CD14-positive monocyte (primary cell): Measurements from ENCODE around the gene TMEM117. TPM values are rescaled to one million over a fixed set of nuclear protein-coding genes. Genes with fewer than 3 reads are reported as not detected.

Source experiments
- DNase-seq, 3 donors: peaks; one replicate each; pipeline ENCODE4 v3.0.0-alpha.2; 2011 to 2022
- H2AFZ ChIP-seq: 2 replicates; pipeline ENCODE4 v1.6.0; 2012; ENCODE audit warnings: mild to moderate bottlenecking, low read depth, low read length, inconsistent platforms; ENCODE audit not compliant: insufficient read depth, poor library complexity, severe bottlenecking
- H3K27ac ChIP-seq, 2 donors: 1 replicate in 1 of 2; 2 replicates in 1 of 2; pipeline ENCODE4 v1.5.1; 2012 to 2013; ENCODE audit warnings: low read length in 2 of 2, control low read depth in 1 of 2, inconsistent platforms in 1 of 2, low read depth in 1 of 2, mild to moderate bottlenecking in 1 of 2
- H3K27me3 ChIP-seq, 2 donors: one replicate each; pipeline versions ENCODE4 v1.6.0 to v1.6.1; 2011 to 2013; ENCODE audit warnings: low read length in 2 of 2; ENCODE audit not compliant: control insufficient read depth in 2 of 2, insufficient read depth in 2 of 2
- H3K36me3 ChIP-seq, 2 donors: replicated peaks in 1 of 2; 1 replicate in 1 of 2; 2 replicates in 1 of 2; pipeline versions ENCODE4 v1.5.1 to v1.6.1; 2012 to 2013; ENCODE audit warnings: low read length in 2 of 2, control low read depth in 1 of 2, inconsistent platforms in 1 of 2, mild to moderate bottlenecking in 1 of 2; ENCODE audit not compliant: insufficient read depth in 2 of 2, control insufficient read depth in 1 of 2
- H3K4me1 ChIP-seq, 2 donors: 1 replicate in 1 of 2; 2 replicates in 1 of 2; pipeline versions ENCODE4 v1.5.1 to v1.6.1; 2012 to 2013; ENCODE audit warnings: low read length in 2 of 2, control low read depth in 1 of 2, inconsistent platforms in 1 of 2, mild to moderate bottlenecking in 1 of 2, moderate library complexity in 1 of 2; ENCODE audit not compliant: insufficient read depth in 2 of 2, control insufficient read depth in 1 of 2
- H3K4me2 ChIP-seq: replicated peaks from 2 replicates; pipeline ENCODE3; 2012; ENCODE audit warnings: low read length, moderate library complexity, mild to moderate bottlenecking; ENCODE audit not compliant: poor library complexity, severe bottlenecking; ENCODE audit errors: extremely low read depth
- H3K4me3 ChIP-seq, 3 experiments: fragments of 200-600 bp in 1 of 3; sonication (generic) in 1 of 3; replicated peaks in 1 of 3; 1 replicate in 2 of 3; 2 replicates in 1 of 3; pipeline ENCODE4 v1.5.1; 2011 to 2013; ENCODE audit warnings: low read length in 3 of 3, mild to moderate bottlenecking in 3 of 3, control low read depth in 2 of 3, low read depth in 2 of 3, inconsistent platforms in 1 of 3, moderate library complexity in 1 of 3
- H3K79me2 ChIP-seq: 2 replicates; pipeline ENCODE4 v1.6.0; 2012; ENCODE audit warnings: mild to moderate bottlenecking, control low read depth, inconsistent platforms, low read length, moderate library complexity; ENCODE audit not compliant: insufficient read depth
- H3K9ac ChIP-seq: 2 replicates; pipeline ENCODE4 v1.6.0; 2017; ENCODE audit warnings: low read length, mild to moderate bottlenecking; ENCODE audit not compliant: insufficient read depth, poor library complexity, severe bottlenecking
- H3K9me3 ChIP-seq, 2 donors: replicated peaks in 1 of 2; 1 replicate in 1 of 2; 2 replicates in 1 of 2; pipeline versions ENCODE4 v1.5.1 to v1.6.1; 2012 to 2013; ENCODE audit warnings: low read length in 2 of 2, control low read depth in 1 of 2; ENCODE audit not compliant: control insufficient read depth in 1 of 2, insufficient read depth in 1 of 2
- H4K20me1 ChIP-seq: 2 replicates; pipeline ENCODE4 v1.6.0; 2012; ENCODE audit warnings: mild to moderate bottlenecking, low read length, control low read depth, moderate library complexity; ENCODE audit not compliant: insufficient read depth
- H3K27ac Mint-ChIP-seq, 7 donors: one replicate each; pipeline ENCODE4 v1.8.0; 2020; ENCODE audit warnings: mild to moderate bottlenecking in 7 of 7, mixed read lengths in 7 of 7, moderate library complexity in 6 of 7, inconsistent platforms in 2 of 7
- H3K27me3 Mint-ChIP-seq, 3 donors: one replicate each; pipeline ENCODE4 v1.8.0; 2021 to 2022; ENCODE audit warnings: low read depth in 3 of 3, mild to moderate bottlenecking in 3 of 3, mixed read lengths in 3 of 3, moderate library complexity in 3 of 3, inconsistent platforms in 1 of 3
- H3K36me3 Mint-ChIP-seq, 2 donors: one replicate each; pipeline ENCODE4 v1.8.0; 2020; ENCODE audit warnings: mixed read lengths in 2 of 2, inconsistent platforms in 1 of 2, mild to moderate bottlenecking in 1 of 2
- H3K4me1 Mint-ChIP-seq: one replicate; pipeline ENCODE4 v1.8.0; 2020; ENCODE audit warnings: mild to moderate bottlenecking, mixed read lengths
- H3K4me3 Mint-ChIP-seq, 2 donors: one replicate each; pipeline ENCODE4 v1.8.0; 2020; ENCODE audit warnings: mild to moderate bottlenecking in 2 of 2, mixed read lengths in 2 of 2, moderate library complexity in 1 of 2
- H3K9me3 Mint-ChIP-seq, 7 donors: one replicate each; pipeline ENCODE4 v1.8.0; 2020 to 2022; ENCODE audit warnings: mixed read lengths in 7 of 7, mild to moderate bottlenecking in 6 of 7, moderate library complexity in 6 of 7, inconsistent platforms in 2 of 7
- CTCF ChIP-seq: fragments of 200-600 bp; IDR thresholded peaks from one replicate; pipeline ENCODE4 v1.8.0; 2022; ENCODE audit warnings: antibody characterized with exemption, mild to moderate bottlenecking
- WGBS: methylation state at CpG from one replicate; pipeline ENCODE4 v1.1.5; 2013; ENCODE audit warnings: missing lambda C conversion rate; ENCODE audit not compliant: insufficient coverage; 5-methylcytosine and 5-hydroxymethylcytosine counted together
- intact Hi-C, 2 donors: fragments of 100-400 bp; cut with micrococcal nuclease; formaldehyde crosslinking; loops; one replicate each; pipeline versions ENCODE4 v1.15.0 to v1.15.1; 2023
- polyA plus RNA-seq, 3 donors: library from polyadenylated mRNA; depleted of rRNA in 1 of 3; unstranded in 2 of 3; stranded (reverse) in 1 of 3; fragments of 300-500 nt in 2 of 3; fragments of >200 nt in 1 of 3; fragmentation: Illumina TruSeq in 2 of 3; gene quantifications; 1 replicate in 2 of 3; 2 replicates in 1 of 3; pipeline ENCODE4 v1.2.3, GENCODE V29; 2012 to 2021

TMEM117 gene
- polyA plus RNA-seq, 3 donors, result 0.11 to 0.42 TPM; not detected in 1

GRCh38 chr12:43832463-43833168 lies 3.3 kb upstream of the TMEM117 start:
- H3K36me3 ChIP-seq, result no peaks in the 10 kb centered on the region

GRCh38 chr12:43835264-43835655 lies 621 bp upstream of the TMEM117 start:
- peak overlapping the region; percentile 78 for H3K4me2 ChIP-seq
- peaks cover 0 to 5% of the 10 kb centered on the region in 2 donors for H3K36me3 Mint-ChIP-seq
- no peak overlapping the region for H3K27ac ChIP-seq
- peak overlapping the region in 1 of 7 donors; percentile 60 for H3K27ac Mint-ChIP-seq
- H3K9ac ChIP-seq, result peak overlapping the region; percentile 73
- H3K4me3 Mint-ChIP-seq, result peak overlapping the region; percentile 83 to 91
- no peak for DNase-seq
- WGBS, result 44% methylated on average over 6 of the region's 6 CpGs
- H3K27me3 ChIP-seq, result peaks cover 47 to 58% of the 10 kb centered on the region in 2 donors
- H3K4me3 ChIP-seq, result peak overlapping the region; percentile 31 to 75 (median 61)
- peaks cover 18 to 25% of the 10 kb centered on the region in 2 donors for H3K4me1 ChIP-seq
- no peak for TF ChIP-seq CTCF
- no peaks in the 10 kb centered on the region for H3K9me3 ChIP-seq
- H4K20me1 ChIP-seq, result no peaks in the 10 kb centered on the region
- no peaks in the 10 kb centered on the region for H3K36me3 ChIP-seq
- peaks cover 44 to 70% (median 65%) of the 10 kb centered on the region in 3 donors for H3K27me3 Mint-ChIP-seq
- H3K4me1 Mint-ChIP-seq, result peaks cover 23% of the 10 kb centered on the region
- H2AFZ ChIP-seq, result peak overlapping the region; percentile 82
- peaks cover 0 to 2% (median 0%) of the 10 kb centered on the region in 7 donors for H3K9me3 Mint-ChIP-seq
- intact Hi-C loops, result no loop called here
- H3K79me2 ChIP-seq, result no peaks in the 10 kb centered on the region

More at GRCh38 chr12:43832463-43833168, 3.3 kb upstream of the TMEM117 start:
- TF ChIP-seq CTCF, result no peak
- Mint-ChIP-seq H3K4me3 (peak overlapping the region in 1 of 2 donors; percentile 27), H3K36me3 (peaks cover 0 to under 1% of the 10 kb centered on the region in 2 donors), H3K4me1 (peaks cover 27% of the 10 kb centered on the region), H3K9me3 (peaks cover 0 to 2% (median 0%) of the 10 kb centered on the region in 7 donors), H3K27ac (no peak overlapping the region), H3K27me3 (peaks cover 50 to 72% (median 63%) of the 10 kb centered on the region in 3 donors)
- Histone ChIP-seq H3K79me2 (no peaks in the 10 kb centered on the region), H3K9ac (no peak overlapping the region), H2AFZ (no peak overlapping the region), H3K27ac (no peak overlapping the region), H3K4me2 (no peak overlapping the region), H3K4me1 (peaks cover 18 to 25% of the 10 kb centered on the region in 2 donors), H4K20me1 (no peaks in the 10 kb centered on the region), H3K9me3 (no peaks in the 10 kb centered on the region), H3K4me3 (no peak overlapping the region), H3K27me3 (peaks cover 40 to 47% of the 10 kb centered on the region in 2 donors)
- no CpG with 5 or more reads among the region's 4 CpGs for WGBS
- peak in 1 of 3 donors; percentile 10 for DNase-seq
- intact Hi-C loops, result no loop called here
